Activated CD4-positive, alpha-beta T cell treated with anti-CD3 and anti-CD28 coated beads, Interleukin-2, Interleukin-6, amounts not matched to agents 100 ng/mL and 50 ng/mL, durations not matched to agents 16 hours and 8 hours (primary cell): Measurements from ENCODE around the gene POLD1.
"Not testable (repeated sequence)": the region's sequence is repeated elsewhere in the genome, so short reads cannot be mapped to it uniquely, and the experiment has no call there.

Source experiments
- DNase-seq: peaks from one replicate; pipeline ENCODE4 v3.0.0-alpha.2; 2020

Gene POLD1

GRCh38 chr19:50383852-50384684 is at the start of gene POLD1:
Gene POLD1, plus strand, starts transcription at chr19:50384347. Its CDS starts 14,505 bp downstream, at chr19:50398852.
- DNase-seq, result peak; percentile 100

DNA sequence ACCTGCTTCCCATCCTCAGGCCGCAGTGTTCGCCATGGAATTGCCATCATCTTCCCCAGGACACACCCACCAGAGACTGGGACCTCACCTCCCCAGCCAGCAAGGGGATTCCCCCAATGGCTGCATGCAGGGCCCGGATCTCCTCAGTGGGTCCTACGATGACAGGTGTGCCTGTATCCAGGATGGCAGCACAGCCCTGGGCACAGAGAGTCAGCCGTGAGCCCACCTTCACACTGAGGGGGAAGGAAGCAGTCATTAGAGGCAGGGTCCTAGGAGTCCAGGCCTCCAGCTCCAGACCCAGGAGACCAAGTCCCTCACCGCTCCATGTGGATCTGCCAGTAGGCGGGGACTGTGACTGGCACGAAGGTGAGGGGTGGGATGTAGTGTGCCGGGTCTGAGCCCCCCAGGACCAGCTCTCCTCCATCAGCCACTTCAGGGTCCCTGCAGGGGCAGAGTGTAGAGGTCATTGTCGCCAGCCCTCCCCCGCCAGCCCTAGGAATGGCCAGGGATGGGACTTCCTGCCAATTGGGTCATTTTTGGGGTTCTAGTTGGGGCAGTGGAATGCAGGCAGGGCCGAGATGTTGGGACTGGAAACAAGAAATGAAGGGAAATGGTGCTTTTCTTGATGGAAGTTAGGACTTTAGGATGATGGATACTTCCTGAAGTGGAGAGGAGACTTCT is 49.3 kb upstream of the POLD1 start:
- no peak for DNase-seq

DNA sequence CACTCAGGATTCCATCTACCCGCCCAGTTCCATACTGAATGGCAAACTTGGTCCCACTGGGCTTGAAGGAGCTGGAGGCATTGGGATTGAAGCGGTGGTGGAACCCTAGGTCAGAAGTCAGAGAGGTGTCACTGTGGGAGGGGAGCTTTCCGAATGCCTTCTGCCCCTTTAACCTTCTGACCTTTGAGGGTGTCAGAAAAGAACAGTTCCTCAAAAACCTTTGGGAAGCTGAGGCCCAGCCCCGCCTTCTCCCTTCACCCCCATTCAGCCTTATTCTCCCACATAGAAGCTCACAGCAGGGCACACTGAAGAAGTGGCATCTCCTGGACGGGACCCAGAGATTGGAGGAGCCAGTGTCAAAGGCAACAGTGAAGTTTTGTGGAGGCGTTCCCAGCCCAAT is 47.1 kb upstream of the POLD1 start:
- DNase-seq, result not testable (repeated sequence)

DNA sequence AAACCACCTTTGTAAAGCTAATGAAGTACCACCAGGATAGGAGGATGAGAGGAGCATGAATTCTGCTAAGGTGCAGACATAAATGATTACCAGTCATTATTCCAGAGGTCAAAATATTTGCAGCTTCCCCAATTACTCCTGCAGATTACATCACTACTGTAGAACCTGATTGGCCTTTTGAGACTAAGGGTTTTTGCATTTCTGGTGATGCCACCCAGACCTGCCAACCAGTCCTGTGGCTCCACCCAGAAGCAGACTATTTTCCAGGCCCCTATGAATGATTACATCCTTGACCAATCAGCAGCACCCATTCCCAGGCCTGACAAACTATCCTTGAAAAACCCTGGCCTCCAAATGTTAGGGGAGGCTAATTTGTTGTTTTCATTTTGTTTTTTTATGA is 43.8 kb upstream of the POLD1 start:
- DNase-seq, result no peak

- DNase-seq, result peak; percentile 53
These were observed 43.0 kb upstream of the POLD1 start for GRCh38 chr19:50341091-50341564.

DNA sequence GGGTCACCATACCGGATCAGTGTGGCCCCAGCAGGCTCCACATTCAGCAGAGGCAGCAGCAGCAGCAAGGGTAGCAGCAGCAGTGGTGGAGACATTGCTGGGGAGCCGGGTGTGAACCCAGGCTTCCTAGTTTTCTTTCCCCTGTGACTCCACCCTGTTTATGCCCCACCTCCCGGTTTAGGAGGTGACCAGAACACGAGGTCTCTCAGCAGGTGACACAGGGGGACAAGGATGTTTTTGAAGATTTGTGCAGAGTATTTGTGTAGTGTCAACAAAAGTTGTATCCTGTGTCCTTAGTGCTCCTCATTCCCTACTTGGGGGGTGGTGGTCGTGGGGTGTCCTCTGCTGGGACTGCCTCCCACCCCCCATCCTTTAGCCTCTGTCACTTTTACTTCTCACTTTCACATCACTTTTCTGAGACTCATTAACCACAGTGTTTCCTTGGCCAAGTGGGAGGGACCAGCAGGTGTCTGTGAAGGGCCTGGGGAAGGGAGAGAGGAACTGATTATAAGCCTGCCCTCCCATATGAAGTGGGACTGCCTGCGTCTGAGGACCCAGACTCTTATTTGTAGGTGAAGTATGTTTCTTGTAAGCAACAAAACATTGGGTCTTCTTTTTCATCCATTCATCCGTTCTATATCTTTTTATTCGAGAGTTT is 39.4 kb upstream of the POLD1 start:
- peak; percentile 56 for DNase-seq

GRCh38 chr19:50347089-50347581 is 37.0 kb upstream of the POLD1 start:
- peak; percentile 78 for DNase-seq

DNA sequence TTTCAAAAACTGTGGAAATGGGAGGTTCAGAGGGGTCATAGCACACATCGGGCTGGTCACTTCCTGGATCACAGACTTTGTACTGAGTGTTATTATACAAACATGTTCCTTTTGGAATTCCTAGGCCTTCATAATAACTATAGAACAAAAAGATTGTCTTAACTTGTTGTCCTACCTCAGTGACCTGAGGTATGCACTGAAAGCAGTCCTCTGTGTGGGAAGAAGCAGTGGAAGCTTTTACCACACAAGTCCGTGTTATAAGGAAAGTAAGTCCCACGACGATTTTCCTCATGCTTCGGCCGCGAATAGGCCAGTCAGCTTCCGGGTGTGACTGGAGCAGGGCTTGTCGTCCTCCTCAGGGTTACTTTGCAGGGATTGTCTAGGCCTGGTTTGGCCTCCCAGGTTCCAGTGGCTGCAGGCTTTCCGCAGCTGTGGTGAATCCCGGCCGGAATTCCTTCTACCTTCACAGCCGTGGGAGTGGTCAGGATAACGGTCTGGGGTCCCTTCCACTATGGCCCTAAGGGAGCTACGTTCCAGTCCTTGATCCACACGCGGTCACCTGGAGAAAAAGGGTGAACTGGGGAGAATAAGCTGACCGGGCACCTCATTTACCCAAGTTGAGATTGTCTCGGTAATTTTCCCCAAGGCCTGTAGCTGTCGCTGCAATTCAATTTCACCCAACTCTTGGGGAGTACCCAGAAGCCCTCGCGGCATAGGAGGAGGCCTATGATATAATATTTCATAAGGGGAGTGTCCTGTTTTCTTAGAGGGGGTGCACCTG is 34.7 kb upstream of the POLD1 start:
- DNase-seq, result no peak

DNA sequence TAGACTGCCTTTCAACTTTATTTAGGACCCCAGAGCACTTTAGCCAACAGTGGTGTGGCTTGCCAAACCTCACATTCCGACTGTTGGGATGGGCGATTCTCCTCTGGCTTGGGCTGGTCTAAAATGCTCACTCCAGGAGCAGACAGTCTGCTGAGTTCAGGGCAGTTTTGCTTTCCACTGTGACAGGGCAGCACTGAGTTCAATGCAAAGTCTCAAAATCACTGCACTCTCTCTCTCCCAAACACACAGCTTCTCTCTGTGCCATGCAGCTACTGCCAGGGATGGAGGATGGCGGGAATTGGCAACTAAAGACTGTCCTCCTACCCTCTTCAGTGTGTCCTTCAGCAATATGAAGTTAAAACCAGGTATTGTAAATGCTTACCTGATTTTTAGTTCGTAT is 31.9 kb upstream of the POLD1 start:
- DNase-seq, result no peak

DNA sequence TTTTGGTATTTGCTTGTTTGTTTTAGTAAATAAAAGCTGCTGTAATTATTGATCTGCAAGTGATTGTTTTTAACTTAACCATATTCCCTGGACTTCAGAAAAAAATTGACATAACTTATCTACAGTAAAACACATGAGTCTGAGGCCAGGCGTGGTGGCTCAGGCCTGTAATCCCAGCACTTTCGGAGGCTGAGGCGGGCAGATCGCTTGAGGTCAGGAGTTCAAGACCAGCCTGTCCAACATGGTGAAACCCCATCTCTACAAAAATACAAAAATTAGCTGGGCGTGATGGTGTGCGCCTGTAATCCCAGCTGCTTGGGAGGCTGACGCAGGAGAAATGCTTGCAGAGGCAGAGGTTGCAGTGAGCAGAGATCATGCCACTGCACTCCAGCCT is 30.7 kb upstream of the POLD1 start:
- DNase-seq, result not testable (repeated sequence)

- no peak for DNase-seq
These were observed 27.4 kb upstream of the POLD1 start for GRCh38 chr19:50356691-50357177.

- peak; percentile 89 for DNase-seq
These were observed 26.7 kb upstream of the POLD1 start for GRCh38 chr19:50357178-50358100.

- DNase-seq, result peak; percentile 85
These were observed 25.4 kb upstream of the POLD1 start for GRCh38 chr19:50358483-50359327.

GRCh38 chr19:50359328-50359818 is 24.8 kb upstream of the POLD1 start:
- DNase-seq, result no peak

DNA sequence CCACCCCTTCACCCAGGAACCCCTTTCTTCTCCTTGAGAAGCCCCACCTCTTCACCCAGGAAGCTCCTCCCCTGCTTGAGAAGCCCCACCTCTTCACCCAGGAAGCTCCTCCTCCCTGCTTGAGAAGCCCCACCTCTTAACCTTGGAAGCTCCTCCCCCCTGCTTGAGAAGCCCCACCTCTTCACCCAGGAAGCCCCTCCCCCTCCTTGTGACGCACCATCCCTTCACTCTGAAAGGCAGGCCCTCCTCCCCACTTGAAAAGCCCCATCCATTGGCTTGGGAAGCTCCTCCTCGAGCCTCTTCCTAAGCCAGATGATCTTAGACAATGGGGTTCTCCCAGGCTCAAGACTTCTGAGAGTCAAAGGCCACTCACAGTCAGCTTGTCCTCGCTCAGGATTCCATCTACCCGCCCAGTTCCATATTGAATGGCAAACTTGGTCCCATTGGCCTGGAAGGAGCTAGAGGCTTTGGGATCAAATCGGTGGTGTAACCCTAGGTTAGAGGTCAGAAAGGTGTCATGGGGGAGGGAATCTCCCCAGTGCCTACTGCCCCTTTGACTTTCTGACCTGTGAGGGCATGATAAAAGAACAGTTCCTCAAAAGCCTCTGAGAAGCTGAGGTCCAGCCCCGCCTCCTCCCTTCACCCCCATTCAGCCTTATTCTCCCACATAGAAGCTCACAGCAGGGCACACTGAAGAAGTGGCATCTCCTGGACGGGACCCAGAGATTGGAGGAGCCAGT is 22.7 kb upstream of the POLD1 start:
- DNase-seq, result peak; percentile 53

GRCh38 chr19:50362030-50362412 is 22.1 kb upstream of the POLD1 start:
- no peak for DNase-seq

DNA sequence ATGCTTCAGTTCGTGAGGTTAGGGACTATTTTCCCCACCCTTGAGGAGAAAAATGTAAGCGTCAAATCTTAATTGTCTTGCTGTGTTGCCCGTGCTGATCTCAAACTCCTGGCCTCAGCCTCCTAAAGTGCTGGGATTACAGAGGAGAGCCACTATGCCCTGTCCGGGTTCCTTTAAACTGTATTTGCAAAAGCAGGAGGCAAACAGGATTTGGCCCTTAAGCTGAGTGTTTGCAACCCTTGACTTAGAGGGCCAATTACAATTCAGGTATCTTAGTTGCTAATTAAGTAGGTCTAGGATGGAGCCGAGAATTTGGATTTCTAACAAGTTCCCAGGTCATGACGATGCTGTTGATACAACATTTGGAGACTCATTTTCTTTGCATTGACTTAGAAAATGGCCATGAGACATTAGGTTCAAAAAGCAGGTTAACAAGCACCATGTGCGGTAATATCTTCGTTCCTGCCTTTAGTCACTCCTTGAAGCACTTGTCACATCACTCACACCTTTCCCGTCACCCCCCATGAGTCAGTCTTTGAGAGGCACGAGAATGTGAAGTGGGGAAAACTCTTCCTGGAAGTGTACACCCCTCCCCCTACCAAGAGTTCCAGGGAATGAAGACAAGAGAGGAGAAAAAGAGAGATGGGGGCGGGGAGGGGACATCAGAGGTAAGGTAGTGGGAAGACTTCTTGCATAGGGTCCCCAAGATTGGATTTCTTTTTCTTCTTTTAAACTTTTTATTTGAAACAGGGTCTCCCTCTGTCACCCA is 21.3 kb upstream of the POLD1 start:
- DNase-seq, result peak; percentile 84
